ENCODE results near the gene GDAP1L1.

Gene GDAP1L1

DNA sequence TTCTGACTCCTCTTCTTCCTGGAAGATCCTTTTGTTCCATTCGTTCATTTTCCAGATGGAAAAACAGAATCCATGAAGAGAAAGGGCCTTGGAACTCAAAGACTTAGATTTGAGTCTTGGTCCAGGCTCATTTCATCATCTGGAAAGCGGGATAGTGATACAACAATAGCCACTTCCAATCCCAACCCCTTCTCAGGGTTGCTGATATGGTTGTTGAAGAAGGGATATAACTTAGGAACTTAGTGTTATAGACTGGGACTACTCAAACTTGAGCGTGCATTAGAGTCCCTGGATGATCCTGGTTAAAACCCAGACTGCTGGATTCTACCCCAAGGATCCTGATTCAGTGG lies 1.3 kb downstream of the GDAP1L1 start:
- Histone ChIP-seq H3K27me3 (replicated peaks; ENCODE audit: control insufficient read depth, insufficient read depth, low read length) (no peaks in the 10 kb centered on the region; the same call in 1 of the 2 replicates), H3K36me3 (ENCODE audit: control insufficient read depth, insufficient read depth, low read length) (no peaks in the 10 kb centered on the region), H3K4me3 (replicated peaks; ENCODE audit: low read depth, low read length) (no peak overlapping the region)
- TF ChIP-seq, protein P1, sequence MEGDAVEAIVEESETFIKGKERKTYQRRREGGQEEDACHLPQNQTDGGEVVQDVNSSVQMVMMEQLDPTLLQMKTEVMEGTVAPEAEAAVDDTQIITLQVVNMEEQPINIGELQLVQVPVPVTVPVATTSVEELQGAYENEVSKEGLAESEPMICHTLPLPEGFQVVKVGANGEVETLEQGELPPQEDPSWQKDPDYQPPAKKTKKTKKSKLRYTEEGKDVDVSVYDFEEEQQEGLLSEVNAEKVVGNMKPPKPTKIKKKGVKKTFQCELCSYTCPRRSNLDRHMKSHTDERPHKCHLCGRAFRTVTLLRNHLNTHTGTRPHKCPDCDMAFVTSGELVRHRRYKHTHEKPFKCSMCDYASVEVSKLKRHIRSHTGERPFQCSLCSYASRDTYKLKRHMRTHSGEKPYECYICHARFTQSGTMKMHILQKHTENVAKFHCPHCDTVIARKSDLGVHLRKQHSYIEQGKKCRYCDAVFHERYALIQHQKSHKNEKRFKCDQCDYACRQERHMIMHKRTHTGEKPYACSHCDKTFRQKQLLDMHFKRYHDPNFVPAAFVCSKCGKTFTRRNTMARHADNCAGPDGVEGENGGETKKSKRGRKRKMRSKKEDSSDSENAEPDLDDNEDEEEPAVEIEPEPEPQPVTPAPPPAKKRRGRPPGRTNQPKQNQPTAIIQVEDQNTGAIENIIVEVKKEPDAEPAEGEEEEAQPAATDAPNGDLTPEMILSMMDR (IDR thresholded peaks at IDR 0.05; ENCODE audit: insufficient read depth, low read length, poor library complexity, severe bottlenecking) = no peak
- DNase-seq (ENCODE audit: extremely low read depth, insufficient read length) = no peak

GRCh38 chr20:44251284-44251683 lies 4.2 kb downstream of the GDAP1L1 start:
- H3K27me3 ChIP-seq (replicated peaks; ENCODE audit: control insufficient read depth, insufficient read depth, low read length) = no peaks in the 10 kb centered on the region
- DNase-seq (ENCODE audit: extremely low read depth, insufficient read length) = no peak
- TF ChIP-seq, protein P1 (IDR thresholded peaks at IDR 0.05; ENCODE audit: insufficient read depth, low read length, poor library complexity, severe bottlenecking) = no peak
- no peaks in the 10 kb centered on the region for H3K36me3 ChIP-seq (ENCODE audit: control insufficient read depth, insufficient read depth, low read length)
- no peak overlapping the region for H3K4me3 ChIP-seq (replicated peaks; ENCODE audit: low read depth, low read length)

- Histone ChIP-seq H3K4me3 (replicated peaks; ENCODE audit: low read depth, low read length) (no peak overlapping the region), H3K27me3 (replicated peaks; ENCODE audit: control insufficient read depth, insufficient read depth, low read length) (no peaks in the 10 kb centered on the region), H3K36me3 (ENCODE audit: control insufficient read depth, insufficient read depth, low read length) (no peaks in the 10 kb centered on the region)
- TF ChIP-seq, protein P1 (IDR thresholded peaks at IDR 0.05; ENCODE audit: insufficient read depth, low read length, poor library complexity, severe bottlenecking) = no peak
- no peak for DNase-seq (ENCODE audit: extremely low read depth, insufficient read length)
Observed at GRCh38 chr20:44253528-44253927, 6.4 kb downstream of the GDAP1L1 start.

GRCh38 chr20:44254073-44254472 lies 7.0 kb downstream of the GDAP1L1 start:
- no peaks in the 10 kb centered on the region for H3K27me3 ChIP-seq (replicated peaks; ENCODE audit: control insufficient read depth, insufficient read depth, low read length)

DNA sequence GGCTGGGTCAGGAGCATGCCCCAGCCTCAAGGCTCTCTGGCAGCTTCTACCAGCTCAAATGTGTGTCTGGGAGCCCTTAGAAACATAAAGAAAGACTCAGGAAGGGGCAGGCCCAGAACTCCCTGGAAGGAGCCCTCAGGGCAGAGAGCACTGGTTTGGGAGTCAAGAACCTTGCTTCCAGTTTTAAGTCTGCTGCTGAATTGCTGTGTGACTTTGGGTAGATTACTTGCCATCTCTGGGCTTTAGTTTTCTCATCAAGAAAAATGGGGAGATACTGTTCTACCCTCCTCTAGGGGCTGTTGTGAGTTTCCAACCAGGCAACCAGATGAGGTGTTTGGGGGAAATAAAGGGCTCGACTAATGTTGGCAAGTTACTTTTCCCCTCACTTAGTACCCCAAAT lies 8.8 kb downstream of the GDAP1L1 start:
- H3K4me3 ChIP-seq (replicated peaks; ENCODE audit: low read depth, low read length) = no peak overlapping the region
- no peaks in the 10 kb centered on the region for H3K36me3 ChIP-seq (ENCODE audit: control insufficient read depth, insufficient read depth, low read length)
- no peaks in the 10 kb centered on the region for H3K27me3 ChIP-seq (replicated peaks; ENCODE audit: control insufficient read depth, insufficient read depth, low read length)
- TF ChIP-seq, protein P1 (IDR thresholded peaks at IDR 0.05; ENCODE audit: insufficient read depth, low read length, poor library complexity, severe bottlenecking) = no peak
- no peak for DNase-seq (ENCODE audit: extremely low read depth, insufficient read length)

More at GRCh38 chr20:44254073-44254472, 7.0 kb downstream of the GDAP1L1 start:
- Histone ChIP-seq H3K4me3 (replicated peaks; ENCODE audit: low read depth, low read length) (no peak overlapping the region), H3K36me3 (ENCODE audit: control insufficient read depth, insufficient read depth, low read length) (no peaks in the 10 kb centered on the region)
- TF ChIP-seq, protein P1 (IDR thresholded peaks at IDR 0.05; ENCODE audit: insufficient read depth, low read length, poor library complexity, severe bottlenecking) = no peak
- DNase-seq (ENCODE audit: extremely low read depth, insufficient read length) = no peak

GRCh38 chr20:44256961-44257360 lies 9.9 kb downstream of the GDAP1L1 start:
- no peaks in the 10 kb centered on the region for H3K27me3 ChIP-seq (replicated peaks; ENCODE audit: control insufficient read depth, insufficient read depth, low read length)
- TF ChIP-seq, protein P1 (IDR thresholded peaks at IDR 0.05; ENCODE audit: insufficient read depth, low read length, poor library complexity, severe bottlenecking) = no peak
- no peak overlapping the region for H3K4me3 ChIP-seq (replicated peaks; ENCODE audit: low read depth, low read length)
- H3K36me3 ChIP-seq (ENCODE audit: control insufficient read depth, insufficient read depth, low read length) = no peaks in the 10 kb centered on the region
- no peak for DNase-seq (ENCODE audit: extremely low read depth, insufficient read length)

Measured in GM06990 (cell line).